DMS 273 (cell line): Measurements from ENCODE around the gene PPP2R2C.
A peak's percentile ranks its signal among the peaks of the same experiment; 100 is the strongest.

Experiments used
- DNase-seq: peaks from one replicate; lab custom pipeline; 2025; ENCODE audit not compliant: unreplicated experiment; lab: John Stamatoyannopoulos, UW

Gene PPP2R2C

GRCh38 chr4:6449746-6450369 lies 22.6 kb downstream of the PPP2R2C start:
- DNase-seq: no peak

- no peak for DNase-seq
Observed at GRCh38 chr4:6449335-6449734, 23.1 kb downstream of the PPP2R2C start.

GRCh38 chr4:6448476-6449170 lies 23.8 kb downstream of the PPP2R2C start:
- DNase-seq: no peak

- no peak for DNase-seq
Observed at GRCh38 chr4:6447672-6448171, 24.7 kb downstream of the PPP2R2C start.

- peak; percentile 13 for DNase-seq
Observed at GRCh38 chr4:6446538-6447451, 25.6 kb downstream of the PPP2R2C start.

GRCh38 chr4:6446130-6446482 lies 26.3 kb downstream of the PPP2R2C start:
- no peak for DNase-seq

GRCh38 chr4:6445403-6446129 lies 26.8 kb downstream of the PPP2R2C start:
- no peak for DNase-seq

- DNase-seq: peak; percentile 30
Observed at GRCh38 chr4:6444582-6444981, 27.8 kb downstream of the PPP2R2C start.

- peak; percentile 68 for DNase-seq
Observed at GRCh38 chr4:6443035-6444023, 29.1 kb downstream of the PPP2R2C start.

- no peak for DNase-seq
Observed at GRCh38 chr4:6442555-6442954, 29.9 kb downstream of the PPP2R2C start.

- no peak for DNase-seq
Observed at GRCh38 chr4:6441758-6442157, 30.7 kb downstream of the PPP2R2C start.

- no peak for DNase-seq
Observed at GRCh38 chr4:6441202-6441582, 31.2 kb downstream of the PPP2R2C start.

- no peak for DNase-seq
Observed at GRCh38 chr4:6440506-6441201, 31.8 kb downstream of the PPP2R2C start.

- no peak for DNase-seq
Observed at GRCh38 chr4:6439120-6439762, 33.2 kb downstream of the PPP2R2C start.

- DNase-seq: no peak
Observed at GRCh38 chr4:6437826-6438238, 34.6 kb downstream of the PPP2R2C start.

GRCh38 chr4:6435010-6435409 lies 37.4 kb downstream of the PPP2R2C start:
- no peak for DNase-seq

GRCh38 chr4:6430927-6431326 lies 41.5 kb downstream of the PPP2R2C start:
- no peak for DNase-seq

GRCh38 chr4:6427439-6428090 lies 44.8 kb downstream of the PPP2R2C start:
- DNase-seq: peak; percentile 42
